SIG-M5 (cell line): ENCODE measurements around the gene RNASEH2A.

Experiments
- DNase-seq: peaks from one replicate; lab custom pipeline; 2025; lab: John Stamatoyannopoulos, UW

Gene RNASEH2A

DNA sequence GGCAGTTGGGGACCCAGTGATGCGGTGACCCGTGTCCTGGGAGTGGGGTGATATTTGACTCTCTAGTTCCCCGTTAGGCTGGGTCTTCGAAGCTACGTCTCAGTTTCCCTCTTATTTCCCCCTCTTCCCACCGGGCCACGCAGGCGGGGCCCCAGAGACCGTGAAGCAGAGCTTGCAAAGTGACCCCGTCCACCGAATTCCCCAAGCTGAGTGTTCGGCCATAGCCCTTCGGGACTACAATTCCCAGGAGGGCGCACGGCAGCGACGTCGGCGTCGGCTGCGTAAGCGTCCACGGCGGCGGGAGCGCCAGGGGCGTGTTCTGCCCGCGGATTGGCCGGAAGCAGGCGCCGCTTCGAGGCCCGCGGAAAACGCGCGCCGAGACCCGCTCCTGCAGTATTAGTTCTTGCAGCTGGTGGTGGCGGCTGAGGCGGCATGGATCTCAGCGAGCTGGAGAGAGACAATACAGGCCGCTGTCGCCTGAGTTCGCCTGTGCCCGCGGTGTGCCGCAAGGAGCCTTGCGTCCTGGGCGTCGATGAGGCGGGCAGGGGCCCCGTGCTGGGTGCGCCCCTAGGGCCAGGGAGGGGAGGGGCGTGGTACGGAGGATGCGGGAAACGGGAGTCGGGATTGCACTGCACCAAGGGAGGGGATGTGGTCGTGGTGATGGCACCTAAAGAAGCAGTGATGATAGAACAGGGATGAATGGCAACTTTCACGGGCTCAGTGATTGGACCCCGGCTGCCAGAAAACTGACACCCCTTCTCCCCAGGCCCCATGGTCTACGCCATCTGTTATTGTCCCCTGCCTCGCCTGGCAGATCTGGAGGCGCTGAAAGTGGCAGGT lies at the start of gene RNASEH2A:
Gene RNASEH2A (plus strand): TSS at position 343 of the 840 bp plus-strand sequence. CDS start 90 bp downstream, at position 433.
- no peak for DNase-seq

DNA sequence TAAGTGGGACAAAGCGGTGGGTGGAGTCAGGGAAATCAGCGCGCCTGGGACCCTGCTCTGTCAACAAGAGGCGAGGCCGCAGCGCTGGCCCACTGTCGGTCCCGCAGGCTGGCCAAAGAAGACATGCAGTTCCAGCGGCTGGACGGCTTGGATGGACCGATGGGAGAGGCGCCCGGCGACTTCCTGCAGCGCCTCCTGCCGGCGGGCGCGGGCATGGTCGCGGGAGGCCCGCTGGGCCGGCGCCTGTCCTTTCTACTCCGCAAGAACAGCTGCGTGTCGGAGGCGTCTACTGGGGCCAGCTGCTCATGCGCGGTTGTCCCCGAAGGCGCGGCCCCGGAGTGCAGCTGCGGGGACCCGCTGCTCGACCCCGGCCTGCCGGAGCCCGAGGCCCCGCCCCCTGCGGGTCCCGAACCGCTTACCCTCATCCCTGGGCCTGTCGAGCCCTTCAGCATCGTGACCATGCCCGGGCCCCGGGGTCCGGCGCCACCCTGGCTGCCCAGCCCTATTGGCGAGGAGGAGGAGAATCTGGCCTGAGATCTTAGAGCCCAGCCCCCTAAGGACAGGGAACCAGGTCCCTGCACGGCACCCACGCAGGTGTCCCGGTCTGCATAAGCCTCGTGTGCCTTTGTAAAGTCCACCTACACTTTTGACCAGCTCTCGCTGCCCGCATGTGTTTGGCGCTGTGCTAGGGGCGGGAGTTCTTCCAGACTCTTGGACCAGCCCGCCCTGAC lies 48.7 kb upstream of the RNASEH2A start:
- DNase-seq = no peak

DNA sequence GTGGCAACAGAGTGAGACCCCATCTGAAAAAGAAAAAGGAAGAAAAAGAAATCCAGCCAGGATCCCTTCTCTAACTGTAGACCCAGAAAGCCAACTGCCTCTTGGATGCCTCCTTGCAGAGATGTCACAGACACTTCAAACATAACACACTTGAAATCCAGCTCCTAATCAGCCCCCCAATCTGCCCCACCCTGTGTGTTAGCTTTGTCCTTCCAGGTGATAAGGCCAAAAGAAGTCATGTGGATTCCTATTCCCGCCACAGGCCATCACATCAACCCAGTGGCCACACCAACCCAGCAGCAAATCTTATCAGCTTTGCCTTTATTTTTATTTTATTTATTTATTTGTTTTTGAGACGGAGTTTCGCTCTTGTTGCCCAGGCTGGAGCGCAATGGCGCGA lies 46.7 kb upstream of the RNASEH2A start:
- DNase-seq = no peak

DNA sequence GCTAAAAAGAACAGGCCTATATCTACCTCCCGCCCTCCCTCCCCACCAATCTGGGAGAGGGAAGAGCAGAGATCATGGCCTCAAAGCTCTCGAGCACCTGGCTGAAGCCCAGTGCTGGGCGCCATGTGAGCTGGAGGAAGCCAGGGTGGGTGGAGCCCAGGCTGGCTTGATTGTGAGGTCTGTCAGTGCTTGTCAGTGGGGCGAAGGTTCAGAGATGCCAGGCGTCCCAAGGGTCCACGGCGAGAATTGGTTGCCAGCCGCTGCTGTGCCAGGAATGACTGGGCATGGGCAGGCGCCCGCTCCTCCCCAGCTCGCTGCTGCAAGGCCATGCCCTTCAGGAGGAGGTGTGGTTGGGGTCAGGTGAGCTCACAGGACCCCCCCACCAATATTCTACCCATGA lies 43.3 kb upstream of the RNASEH2A start:
- DNase-seq = no peak

DNA sequence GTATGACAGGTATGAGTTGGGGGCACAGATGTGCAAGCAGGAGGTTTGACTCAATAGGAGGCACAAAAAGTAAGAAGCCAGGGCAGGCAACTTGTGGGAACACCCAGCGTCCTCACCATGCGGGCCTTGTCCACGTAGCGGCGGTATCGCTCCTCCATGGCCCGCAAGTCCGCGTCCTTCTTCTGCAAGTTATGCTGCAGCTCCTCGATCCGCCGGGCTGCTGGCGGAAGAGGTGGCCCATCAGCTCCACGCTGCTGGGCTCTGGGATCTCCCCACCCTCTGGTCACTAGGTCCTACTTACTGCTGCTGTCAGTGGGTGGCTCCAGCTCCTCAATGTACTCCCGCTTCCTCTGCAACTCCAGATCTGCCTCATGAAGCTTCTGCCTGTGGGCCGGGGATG lies 41.7 kb upstream of the RNASEH2A start:
- no peak for DNase-seq

DNA sequence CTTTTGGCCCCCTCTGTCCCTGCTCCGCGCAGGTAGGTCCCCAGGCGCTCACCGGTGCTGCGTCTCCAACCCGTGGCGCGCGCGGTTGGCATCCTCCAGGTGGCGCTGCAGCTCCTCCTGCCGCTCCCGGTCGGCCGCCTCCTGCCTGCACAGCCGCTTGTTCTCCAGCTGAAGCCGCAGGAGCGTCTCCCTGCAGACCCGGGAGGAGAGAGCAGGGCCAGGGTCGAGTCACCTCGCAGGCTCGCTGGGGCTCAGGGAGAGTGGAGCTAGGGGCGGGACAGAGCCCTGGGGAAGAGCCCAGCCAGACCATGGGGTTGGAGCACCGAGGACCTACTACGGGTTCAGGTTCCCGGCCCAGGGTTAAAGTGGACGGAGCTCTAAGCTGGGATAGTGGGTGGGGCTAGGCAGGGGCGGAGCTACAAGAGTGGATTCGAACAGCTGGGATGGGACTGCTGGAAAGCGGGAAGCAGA lies 40.3 kb upstream of the RNASEH2A start:
- DNase-seq = no peak

DNA sequence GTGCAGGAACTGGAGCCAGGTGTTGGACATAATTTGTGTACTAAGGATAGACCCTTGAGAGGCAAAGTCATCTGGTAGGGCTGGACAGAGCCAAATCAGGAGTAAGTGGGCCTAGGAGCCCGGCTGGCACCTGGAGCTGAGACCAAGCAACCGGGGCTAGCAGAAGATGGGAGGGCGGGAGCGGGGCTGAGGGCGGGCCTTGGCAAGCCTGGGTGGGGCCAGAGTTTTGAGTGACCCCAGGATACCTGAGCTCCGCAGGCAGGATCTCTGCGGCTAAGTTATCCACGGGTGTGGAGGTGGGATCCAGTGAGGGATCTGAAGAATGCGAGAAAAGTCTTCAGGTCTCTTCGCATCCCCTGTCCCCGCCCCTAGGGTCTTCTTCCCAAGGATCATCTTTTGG lies 39.2 kb upstream of the RNASEH2A start:
- no peak for DNase-seq

DNA sequence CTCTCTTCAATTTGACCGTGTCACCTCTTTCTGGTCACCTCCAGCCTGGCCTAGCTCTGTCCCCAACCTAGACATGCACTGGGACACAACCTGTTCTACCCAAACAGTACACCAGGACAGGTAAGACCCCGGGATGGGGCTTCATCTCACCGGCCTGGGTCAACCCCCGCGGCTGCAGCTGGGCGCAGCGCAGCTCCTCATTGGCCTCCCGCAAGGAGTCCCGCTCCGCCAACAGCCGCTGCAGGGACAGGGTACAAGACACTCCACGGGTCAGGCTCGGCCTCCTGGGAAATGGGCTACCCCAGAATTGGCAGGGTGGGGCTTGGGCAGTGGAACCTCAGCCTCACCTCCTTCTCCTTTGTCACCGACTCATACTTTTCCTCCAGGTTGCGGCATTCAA lies 38.7 kb upstream of the RNASEH2A start:
- DNase-seq = no peak

DNA sequence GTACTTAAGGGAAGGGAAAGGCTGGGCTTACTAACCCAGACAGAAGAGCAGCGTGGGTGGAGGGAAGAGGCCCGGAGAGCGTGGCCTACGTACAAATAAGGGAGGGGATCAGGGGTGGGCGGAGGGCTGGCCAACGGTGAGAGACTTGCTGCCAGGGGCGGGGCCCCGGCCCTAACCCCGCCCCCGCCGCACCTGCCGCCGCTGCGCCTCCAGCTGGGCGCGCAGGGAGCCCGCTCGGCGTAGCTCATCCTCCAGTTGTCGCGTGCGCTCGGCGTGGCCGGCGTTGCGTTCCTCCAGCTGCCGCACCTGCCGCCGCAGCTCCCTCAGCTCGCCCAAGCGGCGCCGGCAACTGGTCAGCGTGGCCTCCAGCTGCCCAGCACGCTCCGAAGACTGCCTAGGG lies 36.7 kb upstream of the RNASEH2A start:
- no peak for DNase-seq

DNA sequence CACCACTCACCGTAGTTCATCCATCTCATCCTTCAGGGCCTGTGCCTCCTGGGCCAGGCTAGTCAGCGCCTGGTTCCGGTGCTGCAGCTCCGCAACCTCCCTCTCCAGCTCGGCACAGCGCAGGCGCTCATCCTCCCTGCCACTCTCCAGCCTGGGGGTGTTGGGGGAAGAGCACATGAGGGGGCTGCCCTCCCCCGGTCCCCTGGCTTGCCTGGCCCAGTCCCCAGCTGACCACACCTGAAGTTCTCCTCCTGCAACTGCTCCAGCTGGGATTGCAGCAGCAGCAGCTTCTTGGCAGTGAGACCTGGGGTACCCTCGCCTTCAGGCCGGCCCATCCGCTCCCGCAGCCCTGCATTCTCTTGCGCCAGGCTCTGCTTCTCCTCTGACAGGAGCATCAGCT lies 35.5 kb upstream of the RNASEH2A start:
- DNase-seq = no peak

DNA sequence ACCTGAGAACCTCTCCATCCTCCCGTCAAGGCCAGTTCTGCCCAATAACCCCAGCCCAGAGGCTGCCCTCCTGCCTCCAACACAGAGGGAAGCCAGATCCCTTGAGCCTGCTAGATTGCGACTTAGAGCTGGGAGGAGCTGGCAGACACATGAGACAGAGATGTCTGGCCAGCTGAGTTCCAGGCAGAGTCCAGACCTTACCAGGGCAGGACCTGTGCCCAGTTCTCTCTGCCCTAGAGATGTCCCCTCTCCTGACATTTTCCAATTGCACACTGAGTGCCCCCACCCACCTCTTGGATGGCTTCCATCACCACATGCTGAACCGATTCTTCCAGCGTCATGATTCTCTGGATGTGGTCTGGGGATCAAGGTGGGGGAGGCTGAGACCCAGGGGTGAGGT lies 34.1 kb upstream of the RNASEH2A start:
- DNase-seq = no peak

DNA sequence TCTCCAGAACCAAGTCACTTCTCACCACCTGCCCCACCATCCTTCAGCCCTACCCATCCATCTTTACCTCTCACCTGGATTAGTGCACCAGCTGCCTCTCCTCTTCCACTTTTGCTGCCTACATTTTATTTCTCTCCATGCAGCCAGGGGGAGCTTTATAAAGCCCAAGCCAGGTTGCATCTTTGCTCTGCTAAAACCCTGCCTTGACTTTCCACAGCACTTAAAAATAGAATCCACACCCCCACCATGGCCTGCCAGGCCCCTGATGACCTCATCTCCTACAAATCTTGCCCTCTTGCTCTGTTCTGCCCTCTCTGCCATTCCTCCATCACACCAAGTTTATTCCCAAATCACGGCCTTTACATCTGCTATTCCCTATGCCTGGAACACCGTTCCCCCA lies 32.8 kb upstream of the RNASEH2A start:
- no peak for DNase-seq

DNA sequence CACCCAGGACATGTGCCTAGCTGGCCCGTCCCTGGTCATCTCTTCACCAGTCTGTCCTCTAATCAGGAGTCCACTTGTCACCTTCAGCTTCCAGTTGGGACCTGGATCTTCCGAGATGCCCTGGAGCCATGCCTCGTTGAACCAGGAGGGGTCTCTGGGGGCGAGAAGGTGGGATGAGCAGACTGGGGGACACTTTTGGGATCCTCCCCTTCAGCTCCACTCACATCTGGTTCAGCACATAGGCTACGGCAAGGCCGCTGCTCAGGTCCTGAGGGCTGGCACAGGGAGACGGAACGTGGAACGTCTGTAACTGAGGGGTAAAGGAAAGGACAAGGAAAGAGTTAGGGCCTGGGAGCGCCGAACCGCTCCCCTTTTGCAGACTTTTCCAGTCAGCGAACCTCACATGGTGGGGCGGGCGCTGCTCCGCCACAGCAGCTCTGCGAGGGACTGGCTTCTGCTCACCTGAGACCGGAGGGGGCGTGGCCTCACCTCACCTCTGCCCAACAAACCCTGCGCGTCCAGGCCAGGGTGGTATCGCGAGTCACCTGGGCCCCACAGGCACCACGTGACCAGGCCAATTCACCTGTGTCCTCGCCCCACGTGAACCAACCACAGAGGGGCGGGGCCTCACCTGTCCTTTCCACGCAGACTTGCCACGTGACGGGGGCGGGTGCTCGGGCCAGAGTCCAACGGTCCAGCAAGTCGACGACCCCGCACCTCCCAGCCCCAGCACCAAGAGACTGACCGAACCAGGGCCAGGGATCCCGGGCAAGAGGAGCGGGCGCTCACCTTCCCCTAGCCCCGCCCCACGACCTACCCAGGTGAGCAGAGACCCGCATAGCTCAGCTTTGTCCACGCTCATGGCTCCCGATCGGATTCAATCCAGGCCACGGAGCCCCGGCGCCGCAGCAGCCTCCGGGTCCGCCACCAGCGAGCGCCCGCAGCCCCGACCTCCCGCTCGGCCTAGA lies 31.5 kb upstream of the RNASEH2A start, which contains the start of gene HOOK2:
Gene HOOK2 (minus strand): TSS at position 965 of the 968 bp plus-strand sequence. CDS start 103 bp downstream, at position 862.
- no peak for DNase-seq

DNA sequence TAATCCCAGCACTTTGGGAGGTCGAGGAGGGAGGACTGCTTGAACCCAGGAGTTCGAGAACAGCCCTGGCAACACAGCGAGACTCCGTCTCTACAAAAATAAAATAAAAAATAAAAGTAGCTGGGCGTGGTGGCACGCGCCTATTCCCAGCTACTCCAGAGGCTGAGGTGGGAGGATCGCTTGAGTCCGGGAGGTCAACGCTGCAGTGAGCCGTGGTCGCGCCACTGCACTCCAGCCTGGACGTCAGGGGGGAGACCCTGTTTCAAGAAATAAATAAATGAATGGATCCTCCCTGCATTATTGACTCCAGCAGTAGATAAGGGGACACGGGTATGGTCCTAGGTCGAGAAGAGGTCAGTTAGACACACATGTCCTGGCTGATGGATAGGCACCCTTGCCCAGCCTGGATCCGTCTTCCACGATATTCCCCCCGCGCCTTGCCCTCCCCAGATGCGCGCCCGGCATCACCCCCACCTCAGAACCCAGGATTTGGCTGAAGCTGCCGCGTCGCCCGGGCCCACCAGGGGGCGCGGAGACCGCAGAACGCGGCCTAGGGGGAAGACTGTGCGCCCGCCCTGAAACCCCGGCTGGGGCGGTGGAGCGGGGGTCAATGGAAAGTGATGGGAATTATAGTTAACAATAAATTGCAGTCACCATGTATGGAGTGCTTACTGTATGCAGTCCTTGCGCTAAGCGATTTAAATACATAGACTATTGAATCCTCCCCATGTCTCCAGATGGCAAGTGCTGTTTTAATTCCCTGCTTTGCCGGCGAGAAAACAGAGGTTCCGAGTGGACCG lies 29.0 kb upstream of the RNASEH2A start:
- DNase-seq = no peak

DNA sequence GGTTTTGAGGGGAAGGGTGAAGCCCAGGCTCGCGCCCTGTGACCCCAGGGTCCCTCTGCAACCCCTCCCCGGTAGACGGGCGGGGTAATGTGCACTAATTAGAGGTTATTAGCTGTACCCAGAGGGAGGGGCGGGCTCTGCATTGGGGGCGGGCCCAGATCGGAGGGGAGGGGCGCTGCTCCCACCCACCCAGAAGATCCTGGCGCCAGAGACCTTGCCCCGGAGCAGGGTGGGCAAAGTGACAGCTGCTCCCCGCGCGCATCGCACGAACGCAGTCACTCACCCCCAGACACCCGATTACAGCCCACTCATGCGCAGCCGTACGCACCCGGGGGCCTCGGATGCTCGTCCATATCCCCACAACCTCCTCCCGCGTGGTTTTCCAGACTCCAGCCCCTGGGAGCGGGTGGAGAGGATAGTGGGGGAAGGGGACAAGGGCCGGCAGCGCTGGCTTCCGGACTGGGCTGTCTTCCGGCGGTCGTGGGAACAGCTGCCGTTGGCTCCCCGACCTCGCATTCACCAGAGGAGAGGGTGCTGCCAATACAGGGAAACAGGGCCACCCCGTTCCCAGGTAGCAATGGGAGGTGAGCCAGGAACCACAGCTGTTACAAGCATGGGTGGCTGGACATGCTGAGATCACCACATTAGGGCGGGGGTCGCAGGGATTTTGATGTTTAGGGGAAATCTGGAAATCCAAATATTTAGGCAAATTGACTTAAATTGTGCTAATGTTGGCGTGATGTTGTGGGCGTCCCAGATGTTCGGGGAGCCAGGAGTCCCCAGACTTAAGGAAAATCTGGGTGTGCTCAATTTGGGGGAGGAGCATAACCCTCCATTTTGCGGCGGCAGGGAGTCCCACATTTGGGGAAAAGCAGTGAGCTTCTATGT lies 28.1 kb upstream of the RNASEH2A start:
- DNase-seq = no peak

DNA sequence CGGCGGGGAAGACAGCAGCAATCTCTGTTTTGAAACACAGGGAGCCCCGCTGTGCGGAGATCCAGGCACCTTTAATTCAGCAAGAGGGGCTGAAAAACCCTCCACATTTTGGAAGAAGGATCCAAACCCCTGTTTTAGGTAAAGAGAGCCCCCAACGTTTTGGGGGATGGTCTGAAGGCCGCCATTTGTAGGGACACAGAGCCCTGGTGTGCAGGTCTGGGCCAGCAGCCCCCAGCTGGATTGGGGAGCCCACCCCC lies 27.6 kb upstream of the RNASEH2A start:
- DNase-seq = no peak

DNA sequence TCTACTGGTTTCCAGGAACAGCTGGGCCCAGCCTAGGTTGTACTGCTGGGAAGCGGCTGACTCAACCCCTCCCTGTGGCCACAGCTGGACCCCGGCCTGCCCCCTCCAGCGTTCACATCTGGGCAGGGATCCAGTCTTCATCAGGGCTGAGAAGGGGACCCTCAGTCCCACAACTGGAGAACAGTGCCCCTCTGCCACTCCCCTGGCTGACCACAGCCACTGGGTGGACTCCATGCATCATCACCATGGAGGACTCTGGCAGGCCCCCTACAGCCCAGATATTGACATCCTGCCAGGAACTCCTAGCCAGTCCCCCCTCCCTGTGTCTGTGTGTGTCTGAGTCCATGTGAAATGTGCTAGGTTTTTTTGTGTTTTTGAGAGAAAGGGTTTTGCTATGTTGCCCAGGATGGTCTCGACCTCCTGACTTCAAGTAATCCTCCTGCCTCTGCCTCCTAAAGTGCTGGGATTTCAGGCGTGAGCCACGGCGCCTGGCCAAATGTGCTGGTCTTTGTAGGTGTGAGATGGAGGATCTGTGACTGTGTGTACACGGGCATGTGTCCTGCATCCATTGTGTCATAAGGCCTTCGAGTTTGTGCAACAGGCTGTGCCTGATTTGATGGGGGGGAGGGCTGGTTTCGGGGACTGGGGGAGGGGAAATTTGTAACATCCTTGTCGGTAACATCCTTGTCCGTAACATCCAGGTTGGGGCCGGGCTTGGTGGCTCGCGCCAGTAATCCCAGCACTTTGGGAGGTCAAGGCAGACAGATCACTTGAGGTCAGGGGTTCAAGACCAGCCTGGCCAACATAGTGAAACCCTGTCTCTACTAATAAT lies 27.0 kb upstream of the RNASEH2A start:
- no peak for DNase-seq

DNA sequence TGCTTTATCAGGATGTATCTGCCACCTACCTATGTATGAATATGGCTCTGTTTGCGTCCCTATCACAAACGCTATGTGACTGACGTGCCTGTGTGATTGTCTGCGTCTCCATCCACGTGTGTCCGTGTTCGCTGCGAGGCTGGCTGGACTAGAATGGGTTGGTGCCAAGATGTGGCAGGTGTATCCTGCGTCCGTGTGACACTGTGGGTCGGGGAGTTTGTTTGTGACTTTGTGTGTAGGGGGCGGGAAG lies 24.3 kb upstream of the RNASEH2A start:
- DNase-seq = no peak

DNA sequence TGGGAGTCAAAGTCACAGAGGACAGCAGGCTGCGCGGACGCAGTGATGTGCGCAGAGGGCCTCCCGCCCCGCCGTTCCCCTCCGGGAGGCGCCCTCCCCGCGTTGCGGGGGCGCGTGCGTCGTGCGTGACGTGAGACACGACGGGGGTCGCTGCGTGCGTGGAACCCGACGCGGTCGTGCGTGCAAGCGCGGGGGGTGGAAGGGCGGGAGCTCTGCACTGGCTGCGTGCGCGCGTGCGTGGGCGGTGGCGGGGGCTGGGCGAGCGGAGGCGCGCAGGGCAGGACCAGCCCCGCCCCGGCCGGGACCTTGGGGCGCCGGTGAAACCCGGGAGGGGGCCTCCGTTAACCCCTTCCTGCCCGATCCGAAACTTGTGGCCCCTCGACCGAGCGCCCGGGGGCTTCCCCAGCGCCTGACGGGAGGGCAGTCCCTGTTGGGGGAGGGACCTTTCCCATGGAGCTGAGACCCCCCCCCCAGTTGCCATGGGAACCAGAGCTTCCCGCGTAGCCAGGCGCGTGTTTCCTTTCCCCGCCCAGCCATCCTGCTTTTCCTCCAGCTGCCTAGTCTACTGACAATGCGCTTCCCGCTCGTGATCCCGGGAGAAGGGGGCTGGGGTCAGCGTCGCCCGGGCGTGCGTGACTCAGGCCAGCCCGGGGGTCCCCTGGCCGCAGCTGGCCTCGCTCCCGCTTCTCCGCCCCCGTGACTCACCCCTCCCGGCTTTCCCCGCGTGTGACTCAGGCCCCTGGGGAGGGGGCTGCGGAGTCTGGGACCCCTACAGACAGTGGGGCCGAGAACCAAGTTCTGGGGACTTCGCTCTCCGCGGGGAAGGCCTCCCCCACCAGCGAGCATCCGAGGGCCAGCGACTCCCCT lies 23.7 kb upstream of the RNASEH2A start:
- DNase-seq = no peak
